Measurements from ENCODE around the gene TJP1.

GRCh38 chr15:29862271-29862670, 40.0 kb upstream of the TJP1 start:
- no peak for TF ChIP-seq GATA2 (IDR thresholded peaks at IDR 0.05; ENCODE audit: low read depth, low read length)
- no peak for TF ChIP-seq GATA3 (IDR thresholded peaks at IDR 0.05; ENCODE audit: low read depth, low read length)
